Endothelial cell of umbilical vein (primary cell): Measurements from ENCODE around the gene RPS19BP1. TPM values are rescaled to one million over a fixed set of nuclear protein-coding genes. Genes with fewer than 3 reads are reported as not detected.

Experiments
- BruUV-seq: library from RNA; stranded (reverse); fragments of 400-500 nt; replicated peaks from 2 replicates; lab custom pipeline; 2021; lab: Mats Ljungman, UMichigan
- CTCF ChIA-PET: fragments of 300-600, 350-600 bp; sonication (Branson Sonifier 250); formaldehyde crosslinking; loops from one replicate; lab custom pipeline; 2021; ENCODE audit warnings: antibody characterized with exemption, inconsistent platforms; lab: Charles Lee
- POLR2A ChIA-PET: fragments of 300-600, 350-600 bp; sonication (Branson Sonifier 250); formaldehyde crosslinking; loops from one replicate; lab custom pipeline; 2021; ENCODE audit warnings: antibody characterized with exemption, inconsistent platforms; lab: Charles Lee
- DNase-seq: peaks from one replicate; pipeline ENCODE4 v3.0.0-alpha.2; 2011; ENCODE audit warnings: low read depth, low spot score
- FAIRE-seq: peaks from 2 replicates; lab custom pipeline; 2011; peaks lifted over from hg19 to GRCh38; lab: Jason Lieb, UNC
- H2AFZ ChIP-seq: 2 replicates; pipeline ENCODE4 v1.6.0; 2012; ENCODE audit warnings: low read depth, low read length, control low read depth, inconsistent platforms
- H3K27ac ChIP-seq: 2 replicates; pipeline ENCODE4 v1.5.1; 2011; ENCODE audit warnings: low read depth, mild to moderate bottlenecking, control low read depth, low read length, moderate library complexity; ENCODE audit not compliant: insufficient read depth
- H3K27me3 ChIP-seq, 2 experiments: 2 replicates each; pipeline versions ENCODE4 v1.6.0 to v1.6.1; 2011; ENCODE audit warnings: low read length in 2 of 2, mixed read lengths in 1 of 2; ENCODE audit not compliant: control insufficient read depth in 2 of 2, insufficient read depth in 2 of 2
- H3K36me3 ChIP-seq, 2 experiments: 2 replicates in 1 of 2; 3 replicates in 1 of 2; pipeline ENCODE4 v1.5.1; 2011; ENCODE audit warnings: low read length in 2 of 2, mild to moderate bottlenecking in 1 of 2, moderate library complexity in 1 of 2; ENCODE audit not compliant: control insufficient read depth in 2 of 2, insufficient read depth in 2 of 2; ENCODE audit errors: extremely low read depth in 1 of 2
- H3K4me1 ChIP-seq: 3 replicates; pipeline ENCODE4 v1.5.1; 2011; ENCODE audit warnings: mild to moderate bottlenecking, low read length; ENCODE audit not compliant: control insufficient read depth, insufficient read depth; ENCODE audit errors: extremely low read depth
- H3K4me2 ChIP-seq: 2 replicates; pipeline ENCODE4 v1.6.1; 2011; ENCODE audit warnings: low read length, control low read depth, mixed read lengths; ENCODE audit not compliant: insufficient read depth
- H3K4me3 ChIP-seq, 3 experiments: fragments of 200-600 bp in 1 of 3; sonication (generic), shearing (Covaris generic) in 1 of 3; replicated peaks in 1 of 3; 2 replicates each; pipeline ENCODE4 v1.5.1; 2011 to 2016; ENCODE audit warnings: control low read depth in 3 of 3, low read length in 3 of 3, mild to moderate bottlenecking in 2 of 3, inconsistent platforms in 1 of 3, low read depth in 1 of 3, moderate library complexity in 1 of 3; ENCODE audit not compliant: insufficient read depth in 1 of 3
- H3K79me2 ChIP-seq: 2 replicates; pipeline ENCODE4 v1.6.0; 2012; ENCODE audit warnings: low read length, inconsistent platforms; ENCODE audit not compliant: control insufficient read depth, insufficient read depth
- H3K9ac ChIP-seq: replicated peaks from 2 replicates; pipeline ENCODE3; 2011; ENCODE audit warnings: low read length, control low read depth; ENCODE audit not compliant: insufficient read depth; ENCODE audit errors: extremely low read depth
- H3K9me1 ChIP-seq: replicated peaks from 3 replicates; pipeline ENCODE4 v1.6.0; 2011; ENCODE audit warnings: mild to moderate bottlenecking, low read length; ENCODE audit not compliant: control insufficient read depth, insufficient read depth; ENCODE audit errors: extremely low read depth
- H3K9me3 ChIP-seq: replicated peaks from 2 replicates; pipeline ENCODE4 v1.5.1; 2012; ENCODE audit warnings: low read length, inconsistent platforms; ENCODE audit not compliant: control insufficient read depth, insufficient read depth
- H4K20me1 ChIP-seq: replicated peaks from 2 replicates; pipeline ENCODE3; 2011; ENCODE audit warnings: mild to moderate bottlenecking, low read length; ENCODE audit not compliant: control insufficient read depth, insufficient read depth; ENCODE audit errors: extremely low read depth
- EZH2 ChIP-seq: IDR thresholded peaks from 2 replicates; pipeline ENCODE4 v1.6.1; 2012; ENCODE audit warnings: borderline replicate concordance, low read depth, mild to moderate bottlenecking, moderate library complexity, low read length, inconsistent platforms; ENCODE audit not compliant: severe bottlenecking
- FOS ChIP-seq: IDR thresholded peaks from 2 replicates; pipeline ENCODE4 v1.6.1; 2011; ENCODE audit warnings: mild to moderate bottlenecking, low read length, moderate library complexity, borderline replicate concordance; ENCODE audit not compliant: insufficient read depth
- GATA2 ChIP-seq: IDR thresholded peaks from 2 replicates; pipeline ENCODE4 v1.7.0; 2011; ENCODE audit warnings: low read depth, mild to moderate bottlenecking, moderate library complexity, mixed read lengths, low read length; ENCODE audit not compliant: insufficient read length, insufficient read depth
- JUN ChIP-seq: IDR thresholded peaks from 2 replicates; pipeline ENCODE4 v1.6.1; 2011; ENCODE audit warnings: borderline replicate concordance, low read depth; ENCODE audit not compliant: insufficient read length, insufficient read depth
- MYC ChIP-seq: IDR thresholded peaks from one replicate; pipeline ENCODE4 v1.6.1; 2011; ENCODE audit warnings: mild to moderate bottlenecking, low read depth, low read length
- POLR2A ChIP-seq: IDR thresholded peaks from 2 replicates; pipeline ENCODE4 v1.6.1; 2012; ENCODE audit warnings: low read depth, mild to moderate bottlenecking, control low read depth, low read length
- POLR2AphosphoS5 ChIP-seq: IDR thresholded peaks from 2 replicates; pipeline ENCODE4 v1.6.1; 2012; ENCODE audit warnings: low read depth, mild to moderate bottlenecking, control low read depth, low read length, moderate library complexity; ENCODE audit not compliant: insufficient read depth
- dilution Hi-C: fragments of 300-500 bp; cut with MboI; formaldehyde crosslinking; loops from one replicate; pipeline ENCODE4 v1.15.0; 2019; ENCODE audit warnings: low sequenced_read_pairs; ENCODE audit not compliant: extremely low pct_ligation_motif_present
- intact Hi-C: fragments of 100-400 bp; cut with micrococcal nuclease; formaldehyde crosslinking; loops from one replicate; pipeline ENCODE4 v1.10.0; 2022
- polyA plus RNA-seq, 4 experiments: library from polyadenylated mRNA; depleted of rRNA in 3 of 4; stranded (reverse) in 3 of 4; unstranded in 1 of 4; fragments of >200 nt; gene quantifications; 2 replicates each; pipeline versions ENCODE4 v1.2.1 to v1.2.3, GENCODE V29; 2011 to 2012; ENCODE audit warnings: missing spikeins in 1 of 4
- total RNA-seq: library from RNA; stranded (reverse); gene quantifications from 2 replicates; pipeline ENCODE4 v1.2.3, GENCODE V29; 2021
- TF ChIP-seq, protein P1 (sequence below): IDR thresholded peaks from 2 replicates; pipeline ENCODE4 v1.6.1; 2011; ENCODE audit not compliant: insufficient read depth, insufficient read length
- TF ChIP-seq, protein P2 (sequence below), 2 donors: IDR thresholded peaks; 1 replicate in 1 of 2; 2 replicates in 1 of 2; pipeline ENCODE4 v1.5.1; 2011; ENCODE audit warnings: low read length in 2 of 2, mild to moderate bottlenecking in 2 of 2, moderate library complexity in 2 of 2, control low read depth in 1 of 2, inconsistent platforms in 1 of 2, low read depth in 1 of 2; ENCODE audit not compliant: insufficient read depth in 1 of 2; ENCODE audit errors: extremely low read depth in 1 of 2

Gene RPS19BP1
- total and polyA plus RNA-seq, 2 donors (not counting 3 experiments of a cell fraction or from before 2014, with no cell fraction given) = 66.6 to 84.3 TPM

DNA sequence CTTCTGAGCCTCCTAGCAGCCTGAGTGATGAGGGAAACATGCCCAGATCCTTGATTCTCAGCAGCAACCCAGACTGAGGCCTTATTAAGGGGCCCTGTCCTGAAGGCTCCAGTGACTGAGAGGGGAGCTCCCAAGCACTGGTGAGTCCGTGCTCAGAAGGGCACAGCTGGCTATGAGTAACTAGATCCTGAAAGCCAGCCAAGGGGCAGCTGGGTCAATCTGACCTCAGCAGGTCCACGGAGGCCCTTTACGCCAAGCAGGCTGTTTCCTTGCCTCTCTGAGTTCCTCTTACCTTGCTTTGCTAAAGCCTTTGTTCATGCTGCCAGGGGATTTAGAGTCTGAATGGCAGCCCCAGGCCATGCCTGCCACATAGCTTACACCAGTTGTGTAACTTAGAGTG is 49.8 kb downstream of the RPS19BP1 start:
- Histone ChIP-seq H3K4me3 (no peak overlapping the region), H3K79me2 (no peaks in the 10 kb centered on the region), H4K20me1 (no peaks in the 10 kb centered on the region), H2AFZ (no peak overlapping the region), H3K4me1 (no peaks in the 10 kb centered on the region), H3K9me3 (no peaks in the 10 kb centered on the region), H3K36me3 (no peaks in the 10 kb centered on the region), H3K9me1 (no peaks in the 10 kb centered on the region), H3K4me2 (no peak overlapping the region), H3K27ac (no peak overlapping the region), H3K9ac (no peak overlapping the region), H3K27me3 (no peaks in the 10 kb centered on the region)
- TF ChIP-seq EZH2 (no peak), MYC (no peak), POLR2A (no peak), POLR2AphosphoS5 (no peak), FOS (no peak), JUN (no peak), GATA2 (no peak)
- TF ChIP-seq, protein P1, sequence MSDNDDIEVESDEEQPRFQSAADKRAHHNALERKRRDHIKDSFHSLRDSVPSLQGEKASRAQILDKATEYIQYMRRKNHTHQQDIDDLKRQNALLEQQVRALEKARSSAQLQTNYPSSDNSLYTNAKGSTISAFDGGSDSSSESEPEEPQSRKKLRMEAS = no peak
- TF ChIP-seq, protein P2, sequence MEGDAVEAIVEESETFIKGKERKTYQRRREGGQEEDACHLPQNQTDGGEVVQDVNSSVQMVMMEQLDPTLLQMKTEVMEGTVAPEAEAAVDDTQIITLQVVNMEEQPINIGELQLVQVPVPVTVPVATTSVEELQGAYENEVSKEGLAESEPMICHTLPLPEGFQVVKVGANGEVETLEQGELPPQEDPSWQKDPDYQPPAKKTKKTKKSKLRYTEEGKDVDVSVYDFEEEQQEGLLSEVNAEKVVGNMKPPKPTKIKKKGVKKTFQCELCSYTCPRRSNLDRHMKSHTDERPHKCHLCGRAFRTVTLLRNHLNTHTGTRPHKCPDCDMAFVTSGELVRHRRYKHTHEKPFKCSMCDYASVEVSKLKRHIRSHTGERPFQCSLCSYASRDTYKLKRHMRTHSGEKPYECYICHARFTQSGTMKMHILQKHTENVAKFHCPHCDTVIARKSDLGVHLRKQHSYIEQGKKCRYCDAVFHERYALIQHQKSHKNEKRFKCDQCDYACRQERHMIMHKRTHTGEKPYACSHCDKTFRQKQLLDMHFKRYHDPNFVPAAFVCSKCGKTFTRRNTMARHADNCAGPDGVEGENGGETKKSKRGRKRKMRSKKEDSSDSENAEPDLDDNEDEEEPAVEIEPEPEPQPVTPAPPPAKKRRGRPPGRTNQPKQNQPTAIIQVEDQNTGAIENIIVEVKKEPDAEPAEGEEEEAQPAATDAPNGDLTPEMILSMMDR (IDR thresholded peaks at IDR 0.05; ENCODE audit: extremely low read depth in 1 of 2, insufficient read depth in 1 of 2, low read depth in 1 of 2, low read length in 2 of 2) = no peak
- ChIA-PET POLR2A (interaction anchor here (0.7 to 0.9 kb wide), 2 partner anchors 37 to 651 kb away, joined by 3 read pairs; partner anchors contain the start of gene ATF4), CTCF (interaction anchor here (0.8 to 3.3 kb wide), 4 partner anchors 11 to 554 kb away, joined by 3 to 11 read pairs (median 4); no protein-coding TSS in a partner anchor)
- FAIRE-seq (no peak), DNase-seq (peak; percentile 43)
- dilution Hi-C loops = no loop called here
- BruUV-seq = no TSS peak
- intact Hi-C loops = no loop called here
